Omental fat pad (tissue), 4 donors: ENCODE data around the gene CUX1. TPM values are rescaled to one million over a fixed set of nuclear protein-coding genes. Genes with fewer than 3 reads are reported as not detected.

ENCODE experiments used
- ATAC-seq: fragments of 150-250 bp; one replicate; pipeline ENCODE4 v1.9.1; 2016; ENCODE audit warnings: mild to moderate bottlenecking, moderate library complexity; ENCODE audit not compliant: low FRiP score
- DNase-seq: peaks from one replicate; pipeline ENCODE4 v3.0.0-alpha.2; 2019; ENCODE audit warnings: low spot score
- CTCF ChIP-seq, 3 donors: fragments of 450-650 bp; IDR thresholded peaks; one replicate each; pipeline ENCODE4 v1.5.1; 2016 to 2017; ENCODE audit warnings: antibody characterized with exemption in 3 of 3, mild to moderate bottlenecking in 3 of 3, moderate library complexity in 2 of 3
- total RNA-seq, 4 donors: library from RNA; depleted of rRNA; stranded (reverse); fragments of >200 nt; gene quantifications; one replicate each; pipeline ENCODE4 v1.1.0, GENCODE V29; 2016

Gene CUX1
- total RNA-seq, 4 donors from 2014 or later = 67.6 to 141 (median 75.7) TPM

GRCh38 chr7:102119925-102120324 is 302.5 kb downstream of the CUX1 start:
- no peak for TF ChIP-seq CTCF (IDR thresholded peaks at IDR 0.05)
- no peak for DNase-seq
- no peak for ATAC-seq

DNA sequence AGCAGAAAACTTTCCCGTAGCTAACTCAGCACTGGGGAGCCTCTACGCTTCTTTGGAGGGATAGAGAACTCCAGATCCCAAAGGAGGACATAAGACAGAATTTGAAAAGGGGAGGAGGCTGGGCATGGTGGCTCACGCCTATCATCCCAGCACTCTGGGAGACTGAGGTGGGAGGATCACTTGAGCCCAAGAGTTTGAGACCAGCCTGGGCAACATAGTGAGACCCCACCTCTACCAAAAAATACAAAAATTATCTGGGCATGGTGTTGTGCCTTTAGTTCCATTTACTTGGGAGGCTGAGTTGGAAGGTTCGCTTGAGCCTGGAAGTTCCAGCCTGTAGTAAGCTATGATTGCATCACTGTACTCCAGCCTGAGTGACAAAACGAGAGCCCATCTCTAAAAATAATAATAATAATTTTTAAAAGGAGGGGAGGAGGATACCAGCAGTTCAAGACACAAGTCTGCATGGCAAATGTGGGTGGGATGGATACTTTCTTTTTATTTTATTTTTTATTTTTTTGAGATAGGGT is 303.3 kb downstream of the CUX1 start:
- ATAC-seq = no peak
- no peak for TF ChIP-seq CTCF (IDR thresholded peaks at IDR 0.05)
- DNase-seq = no peak

DNA sequence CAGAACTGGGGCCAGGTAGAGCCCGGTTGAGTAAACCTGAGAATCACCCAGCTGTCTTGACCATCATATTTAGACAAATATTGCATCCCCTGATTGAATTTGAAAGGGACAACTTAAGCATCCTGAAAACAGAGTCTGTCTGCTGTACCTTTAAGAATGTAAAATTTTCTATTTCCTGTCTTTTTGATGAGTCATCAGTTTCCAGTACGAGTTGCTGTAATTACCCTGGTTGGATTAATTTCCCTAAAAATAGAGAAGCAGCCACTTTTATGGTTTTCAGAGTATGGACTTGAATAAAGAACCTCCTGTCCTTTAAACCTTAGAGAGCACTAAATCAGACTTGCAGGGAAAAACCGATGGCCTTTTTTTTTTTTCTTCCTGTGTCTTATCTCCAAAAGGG is 304.6 kb downstream of the CUX1 start:
- DNase-seq = no peak
- TF ChIP-seq CTCF (IDR thresholded peaks at IDR 0.05) = no peak
- no peak for ATAC-seq

DNA sequence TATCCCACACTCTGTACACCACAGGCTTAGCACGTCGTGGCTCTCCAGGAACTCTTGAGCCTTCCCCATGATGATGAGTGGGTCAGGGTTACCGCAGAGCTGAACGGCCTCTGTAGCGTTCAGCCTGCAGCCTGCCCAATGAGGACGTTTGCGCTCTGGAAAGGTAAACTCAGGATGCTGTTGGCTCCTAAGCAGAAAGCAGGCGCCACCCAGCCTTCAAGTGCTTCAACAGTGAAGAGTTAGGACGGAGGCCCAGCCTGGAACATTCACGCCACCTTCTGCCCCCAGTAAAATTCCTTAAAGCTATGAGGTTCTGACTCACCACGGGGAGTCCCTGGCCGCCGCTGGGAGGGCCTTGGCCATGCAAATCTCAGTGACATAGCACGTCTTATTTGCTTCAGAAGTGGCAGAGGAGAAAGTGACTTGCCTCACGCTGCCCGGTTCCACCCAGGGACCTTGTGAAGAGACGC is 307.7 kb downstream of the CUX1 start:
- no peak for TF ChIP-seq CTCF (IDR thresholded peaks at IDR 0.05)
- ATAC-seq (no peak), DNase-seq (no peak)

DNA sequence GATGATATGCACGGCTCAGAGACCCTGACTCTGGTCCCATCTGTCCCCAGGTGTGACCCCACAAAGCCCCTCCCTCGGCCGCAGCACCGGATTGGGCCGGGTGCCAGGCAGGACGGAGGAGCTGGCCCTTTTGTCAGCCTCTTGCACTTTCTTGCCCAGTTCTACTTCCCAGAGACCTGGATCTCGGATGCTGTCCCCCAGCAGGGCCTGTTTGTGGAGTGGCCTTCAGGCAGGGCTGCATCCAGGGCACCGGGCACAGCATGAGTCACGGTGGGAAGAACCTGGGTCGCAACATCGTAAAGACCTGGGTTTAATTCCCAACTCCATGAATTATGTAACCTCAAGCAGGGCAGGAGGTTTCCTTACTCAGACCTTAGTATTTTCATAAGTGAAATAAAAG is 310.9 kb downstream of the CUX1 start:
- TF ChIP-seq CTCF (IDR thresholded peaks at IDR 0.05) = no peak
- DNase-seq (no peak), ATAC-seq (no peak)

DNA sequence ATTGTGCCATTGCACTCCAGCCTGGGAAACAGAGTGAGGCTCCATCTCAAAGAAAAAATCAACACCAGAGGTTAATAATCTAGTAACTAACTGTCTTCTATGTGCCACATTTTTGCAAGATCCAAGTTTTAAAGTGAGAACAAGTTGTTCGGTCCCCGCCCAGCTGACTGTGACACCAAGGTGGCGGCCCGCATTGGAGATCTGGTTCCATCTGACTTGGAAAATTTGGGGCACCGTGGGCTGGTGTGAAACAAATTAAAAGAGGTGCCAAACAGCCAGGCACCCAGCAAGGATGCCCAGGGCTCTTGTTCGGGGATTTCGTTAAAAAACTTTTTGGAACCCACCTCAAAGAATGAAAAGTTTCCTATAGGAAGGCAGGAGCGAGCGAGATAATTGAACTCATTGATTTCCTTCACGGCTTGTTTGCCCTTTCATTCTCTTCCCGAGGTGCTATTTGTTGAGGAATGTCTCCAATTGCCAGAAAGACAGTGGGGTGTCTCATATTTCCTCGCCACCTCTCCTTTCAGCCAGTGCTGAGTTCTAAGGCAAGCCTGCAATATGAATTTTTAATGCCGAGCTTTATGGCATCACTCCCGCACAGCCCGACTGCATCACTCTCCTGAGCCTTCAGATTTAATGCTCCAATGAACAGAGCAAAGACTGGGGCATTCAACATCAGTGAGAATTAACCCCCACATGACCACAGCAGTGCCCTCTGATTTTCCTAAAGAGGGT is 312.4 kb downstream of the CUX1 start:
- no peak for DNase-seq
- TF ChIP-seq CTCF (IDR thresholded peaks at IDR 0.05) = no peak
- ATAC-seq = no peak

DNA sequence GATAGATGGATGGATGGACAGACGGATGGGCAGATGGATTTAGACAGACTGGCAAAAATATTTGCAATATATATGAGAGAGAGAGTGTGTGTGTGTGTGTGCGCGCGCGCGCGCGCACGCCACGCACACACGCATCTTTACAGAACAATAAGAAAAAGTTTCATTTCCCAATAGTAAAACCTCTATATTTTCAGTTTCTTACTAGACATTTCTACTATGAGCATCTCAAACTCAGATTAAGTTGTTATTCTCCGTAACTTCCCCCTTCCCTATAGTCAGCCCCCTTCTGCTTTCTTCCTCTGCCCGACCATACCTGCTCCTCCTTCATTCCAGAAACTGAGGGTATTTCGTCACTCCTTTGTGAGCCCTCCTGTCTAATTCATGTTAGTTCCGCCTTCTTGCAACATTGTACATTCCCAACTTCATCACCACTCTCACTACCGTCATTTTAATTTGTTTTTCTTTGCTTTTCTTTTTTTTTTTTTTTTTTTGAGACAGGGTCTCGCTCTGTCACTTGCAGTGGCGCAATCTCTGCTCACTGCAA is 314.9 kb downstream of the CUX1 start:
- TF ChIP-seq CTCF (IDR thresholded peaks at IDR 0.05) = no peak
- DNase-seq = no peak

More for the DNA sequence above, 314.9 kb downstream of the CUX1 start:
- no peak for ATAC-seq
